GM19438 (cell line): ENCODE results near the gene PSPH.

Source experiments
- ATAC-seq: cut with Tn5 transposase; IDR thresholded peaks from one replicate; pipeline ENCODE4 v1.9.1; 2021; ENCODE audit warnings: low read depth; ENCODE audit not compliant: unreplicated experiment

Gene PSPH

DNA sequence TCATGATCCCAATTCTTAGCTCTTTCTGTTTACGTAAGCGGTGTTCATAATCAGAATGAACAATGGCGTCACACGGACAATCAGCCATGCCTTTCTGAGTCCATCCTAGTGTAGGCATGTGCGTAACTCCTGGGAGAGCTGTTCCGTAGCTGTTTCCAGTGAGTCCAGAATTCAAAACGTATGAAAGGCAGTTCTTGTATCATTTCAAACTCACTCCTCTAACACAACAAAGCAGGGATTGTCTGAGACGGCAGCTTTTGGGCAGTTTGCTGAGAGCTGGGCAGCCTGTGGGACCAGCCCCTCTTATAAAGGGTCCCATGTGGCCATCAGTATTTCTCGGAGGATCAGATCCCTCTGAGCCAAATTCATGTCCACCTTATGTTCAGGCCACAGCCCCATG is 43.4 kb downstream of the PSPH start:
- no peak for ATAC-seq

DNA sequence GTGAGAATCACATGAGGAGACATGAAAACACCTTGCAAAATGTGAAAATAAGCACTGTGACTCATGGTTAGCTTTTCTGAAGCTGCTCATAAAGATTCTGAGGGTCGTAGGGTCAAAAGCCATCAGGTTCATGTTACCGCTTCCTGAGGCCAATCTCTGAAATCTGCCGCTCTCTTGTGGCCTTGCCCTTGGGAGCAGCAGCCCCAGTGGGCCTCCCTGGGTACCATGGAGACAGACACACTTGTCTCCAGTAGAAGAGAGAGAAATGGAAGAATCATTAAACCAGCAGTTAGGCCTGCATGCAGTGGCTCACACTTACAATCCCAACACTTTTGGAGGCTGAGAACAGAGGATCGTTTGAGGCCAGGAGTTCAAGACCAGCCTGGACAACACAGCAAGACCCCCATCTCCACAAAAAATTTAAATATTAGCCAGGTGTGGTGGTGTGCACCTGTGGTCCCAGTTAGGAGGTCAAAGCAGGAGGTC is 44.0 kb downstream of the PSPH start:
- no peak for ATAC-seq

DNA sequence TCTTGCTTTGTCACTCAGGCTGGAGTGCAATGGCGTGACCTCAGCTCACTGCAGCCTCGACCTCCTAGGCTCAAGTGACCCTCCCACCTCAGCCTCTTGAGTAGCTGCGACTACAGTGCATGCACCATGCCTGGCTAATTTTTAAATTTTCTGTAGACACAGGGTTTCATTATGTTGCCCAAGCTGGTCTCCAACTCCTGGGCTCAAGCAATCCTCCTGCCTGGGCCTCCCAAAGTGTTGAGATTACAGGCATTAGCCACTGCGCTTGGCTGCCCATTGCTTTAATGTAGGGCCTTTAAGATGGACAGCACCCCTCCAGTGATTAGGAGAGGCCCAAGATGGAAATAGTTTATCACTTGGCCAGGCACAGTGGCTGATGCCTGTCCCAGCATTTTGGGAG is 47.5 kb downstream of the PSPH start:
- no peak for ATAC-seq

DNA sequence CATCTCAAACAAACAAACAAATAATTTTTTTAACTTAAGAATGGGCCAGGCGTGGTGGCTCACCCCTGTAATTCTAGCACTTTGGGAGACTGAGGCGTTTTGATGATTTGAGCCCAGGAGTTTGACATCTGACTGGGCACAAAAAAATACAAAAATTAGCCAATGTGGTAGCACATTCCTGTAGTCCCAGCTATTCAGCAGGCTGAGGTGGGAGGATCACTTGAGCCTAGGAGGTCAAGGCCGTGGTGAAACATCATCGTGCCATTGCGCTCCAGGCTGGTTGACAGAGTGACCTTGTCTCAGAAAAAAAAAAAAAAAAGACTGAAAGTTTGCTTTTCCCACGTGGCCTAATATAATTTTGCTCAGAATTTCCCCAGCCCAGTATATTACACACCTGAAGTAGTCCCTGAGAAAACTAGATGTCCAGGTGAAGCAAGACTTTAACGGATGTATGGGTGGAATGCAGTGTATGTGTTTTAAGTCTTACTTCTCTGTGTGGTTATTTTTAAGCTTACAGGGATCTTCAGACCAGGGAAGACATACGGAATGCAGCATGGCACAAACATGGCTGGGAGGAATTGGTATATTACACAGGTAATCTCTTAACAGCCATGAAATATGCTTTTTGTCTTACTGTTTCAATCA is 54.3 kb downstream of the PSPH start:
- ATAC-seq: no peak

DNA sequence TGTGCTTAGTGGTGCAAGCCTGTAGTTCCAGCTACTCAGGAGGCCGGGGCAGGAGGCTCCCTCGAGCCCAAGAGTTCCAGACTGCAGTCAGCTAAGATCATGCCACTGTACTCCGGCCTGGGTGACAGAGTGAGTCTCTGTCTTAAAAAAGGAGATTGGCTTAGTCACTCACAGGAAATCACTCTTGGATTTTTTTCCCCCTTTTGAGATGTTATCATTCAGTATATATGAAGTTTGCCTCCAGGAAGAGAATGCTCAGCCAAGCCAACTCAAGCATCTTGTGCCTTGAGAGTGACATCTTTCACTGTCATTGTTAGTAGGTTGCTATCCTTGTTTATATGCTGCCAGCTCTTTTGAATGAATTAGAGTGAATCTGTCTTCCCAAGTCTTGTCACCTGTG is 58.9 kb downstream of the PSPH start:
- ATAC-seq: no peak

DNA sequence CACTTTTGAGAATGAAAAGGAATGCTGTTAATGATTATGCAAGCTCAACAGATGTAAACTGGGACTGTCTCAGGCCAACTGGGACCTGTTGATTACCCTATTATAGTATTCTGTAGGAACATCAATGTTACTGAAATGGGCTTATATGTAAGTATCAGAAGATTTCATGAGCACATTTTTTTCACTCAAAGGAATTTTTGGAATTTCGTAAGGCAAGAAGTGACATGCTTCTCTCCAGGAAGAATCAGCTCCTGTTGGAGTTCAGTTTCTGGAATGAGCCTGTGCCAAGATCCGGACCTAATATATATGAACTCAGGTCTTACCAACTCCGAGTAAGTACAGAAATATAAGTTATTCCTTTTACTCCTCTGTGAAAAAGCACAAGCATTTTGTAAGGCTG is 67.7 kb downstream of the PSPH start:
- no peak for ATAC-seq

DNA sequence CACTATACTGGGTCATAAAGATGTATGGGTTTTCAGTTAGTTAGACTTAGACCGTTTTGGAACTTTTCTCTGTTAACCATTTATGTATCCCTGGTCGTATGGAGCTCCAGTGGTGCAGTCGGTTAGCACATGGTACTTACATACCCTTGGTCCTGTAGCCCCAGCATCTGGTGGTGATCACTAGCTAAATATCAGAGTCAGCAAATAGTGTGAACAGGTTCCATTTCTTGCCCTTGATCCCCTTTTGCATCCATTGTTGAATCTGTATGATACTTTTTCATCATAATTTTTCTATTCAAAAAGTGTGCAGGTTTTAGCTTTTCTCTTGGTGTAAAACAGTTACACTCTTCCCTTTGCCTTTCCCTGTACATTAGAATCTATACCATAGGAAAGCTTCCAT is 71.0 kb downstream of the PSPH start:
- ATAC-seq: no peak

DNA sequence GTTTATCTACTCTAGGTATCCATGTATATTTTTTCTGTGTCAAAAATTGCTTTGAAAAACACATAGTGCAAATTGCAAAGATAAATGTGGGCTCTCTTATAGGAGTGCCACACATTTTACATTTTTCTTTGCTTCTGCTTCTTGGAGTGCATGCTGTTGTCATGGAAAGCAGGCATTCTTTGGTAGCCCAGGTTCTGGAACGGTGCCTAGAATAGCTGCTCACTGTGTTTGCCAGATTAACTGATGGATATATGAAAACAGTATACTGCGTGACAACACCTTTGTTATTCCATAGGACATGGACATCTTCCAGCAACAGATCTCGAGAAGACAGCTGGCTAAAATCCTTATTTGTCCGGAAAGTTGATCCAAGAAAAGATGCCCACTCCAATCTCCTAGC is 73.4 kb downstream of the PSPH start:
- no peak for ATAC-seq

DNA sequence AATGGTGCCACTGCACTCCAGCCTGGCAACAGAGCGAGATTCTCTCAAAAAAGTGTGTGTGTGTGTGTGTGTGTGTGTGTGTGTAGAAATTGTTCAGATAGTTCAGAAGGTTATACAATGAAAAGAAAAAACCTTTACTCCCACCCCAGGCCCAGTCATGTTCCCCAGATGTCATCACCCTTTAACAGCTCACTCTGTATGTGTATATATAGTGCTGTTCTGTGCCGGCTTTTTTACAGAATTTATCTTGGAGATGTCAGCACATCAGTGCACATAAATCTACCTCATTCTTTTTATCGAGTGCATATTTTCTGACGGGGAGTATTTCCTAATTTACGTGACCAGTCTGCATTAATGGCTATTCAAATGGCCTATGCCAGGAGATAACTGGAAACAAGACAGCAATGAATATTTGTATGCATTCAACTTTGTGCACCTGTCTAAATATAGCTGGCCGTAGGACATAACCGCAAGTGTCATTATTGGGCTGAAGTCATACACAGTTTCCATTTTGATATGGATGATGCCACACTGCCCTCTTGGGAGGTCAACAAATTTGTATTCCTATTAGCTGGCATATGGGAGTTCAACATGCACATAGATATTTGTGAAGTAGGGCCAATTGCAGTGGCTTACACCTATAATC is 75.1 kb downstream of the PSPH start:
- ATAC-seq: no peak

DNA sequence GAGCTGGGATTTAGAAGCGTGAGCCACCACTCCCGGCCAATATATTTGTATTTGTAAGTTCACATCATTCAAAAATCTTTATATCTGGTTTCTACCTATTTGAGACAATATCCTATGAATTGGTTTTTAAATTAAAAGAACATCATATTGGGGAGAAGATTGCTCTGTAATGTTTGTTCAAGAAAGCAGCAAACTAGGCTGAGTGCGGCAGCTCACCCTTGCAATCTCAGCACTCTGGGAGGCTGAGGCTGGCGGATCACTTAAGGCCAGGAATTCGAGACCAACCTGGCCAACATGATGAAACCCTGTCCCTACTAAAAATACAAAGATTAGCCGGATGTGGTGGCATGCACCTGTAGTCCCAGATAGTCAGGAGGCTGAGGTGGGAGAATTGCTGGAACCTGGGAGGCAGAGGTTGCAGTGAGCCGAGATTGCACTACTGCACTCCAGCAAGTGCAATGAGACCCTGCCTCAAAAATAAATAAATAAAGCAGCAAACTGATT is 77.4 kb downstream of the PSPH start:
- no peak for ATAC-seq

DNA sequence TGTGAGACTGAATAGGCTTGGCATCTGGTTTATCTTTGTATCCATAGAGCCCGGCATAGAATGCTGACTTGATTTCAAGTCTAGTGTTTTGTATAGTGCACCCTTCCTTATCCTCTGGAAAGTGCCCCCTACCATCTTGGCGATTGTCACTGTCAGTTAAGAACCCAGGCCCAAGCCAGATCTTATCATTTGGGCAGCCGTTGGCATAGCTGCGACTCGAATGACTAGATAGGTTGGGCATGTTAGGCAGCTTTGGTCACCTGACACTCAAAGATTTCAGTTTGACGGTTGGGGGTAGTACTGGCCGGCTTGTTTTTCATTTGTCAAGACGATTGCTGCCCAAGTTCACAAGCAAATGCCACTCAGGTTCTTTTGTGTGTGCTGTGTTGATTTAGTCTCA is 80.3 kb downstream of the PSPH start:
- no peak for ATAC-seq

DNA sequence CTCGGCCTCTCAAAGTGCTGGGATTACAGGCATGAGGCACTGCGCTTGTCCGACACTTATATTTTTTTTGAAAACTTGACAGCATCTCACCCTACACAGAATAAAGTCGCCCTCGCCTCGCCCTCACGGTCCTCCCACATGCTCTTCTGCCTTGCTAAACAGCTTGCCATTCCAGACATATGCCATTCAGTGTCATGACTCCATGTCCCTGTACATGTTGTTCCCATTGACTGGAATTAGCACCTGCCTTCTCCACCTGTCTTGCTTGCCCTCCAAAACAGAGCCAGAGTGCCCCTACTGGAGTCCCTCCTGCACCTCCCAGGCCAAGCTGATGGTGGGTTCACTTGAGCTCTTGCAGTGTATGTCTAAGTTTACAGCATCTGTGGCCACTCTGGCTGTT is 80.7 kb downstream of the PSPH start:
- no peak for ATAC-seq

DNA sequence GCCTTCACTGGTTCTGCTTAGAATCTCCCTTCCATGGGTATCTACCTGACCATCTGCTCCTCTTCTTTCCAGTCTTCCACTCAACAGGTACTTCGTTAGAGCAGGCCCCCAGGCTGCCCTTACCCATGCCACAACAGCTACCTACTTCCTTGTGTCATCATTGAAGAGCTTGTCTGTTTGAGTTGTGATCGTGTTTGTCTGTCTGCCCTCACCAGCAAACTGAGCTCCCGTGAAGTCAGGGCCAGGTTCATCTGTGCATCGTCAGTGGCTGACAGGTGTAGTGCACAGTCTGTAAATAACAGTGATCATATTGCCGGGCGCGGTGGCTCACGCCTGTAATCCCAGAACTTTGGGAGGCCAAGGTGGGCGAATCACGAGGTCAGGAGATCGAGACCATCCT is 81.9 kb downstream of the PSPH start:
- no peak for ATAC-seq

DNA sequence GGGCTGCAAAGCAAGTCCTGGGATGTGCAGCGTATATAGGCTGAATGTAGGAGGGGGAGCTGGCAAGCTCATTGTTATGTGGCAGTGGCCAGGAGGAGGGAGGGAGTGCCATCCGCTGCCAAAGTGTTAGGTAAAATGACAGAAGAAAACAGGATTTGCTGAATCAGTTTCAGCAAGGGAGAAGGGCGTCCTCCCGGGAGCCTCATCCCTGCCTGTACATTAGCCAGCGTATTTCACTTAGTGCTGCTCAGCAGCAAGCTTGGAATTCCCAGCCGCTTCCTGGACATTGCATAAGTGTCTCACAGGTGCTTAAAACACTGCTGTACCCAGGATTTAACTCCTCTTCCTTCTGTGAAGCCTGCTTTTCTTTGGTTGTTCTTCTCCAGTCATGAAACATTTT is 84.4 kb downstream of the PSPH start:
- no peak for ATAC-seq

DNA sequence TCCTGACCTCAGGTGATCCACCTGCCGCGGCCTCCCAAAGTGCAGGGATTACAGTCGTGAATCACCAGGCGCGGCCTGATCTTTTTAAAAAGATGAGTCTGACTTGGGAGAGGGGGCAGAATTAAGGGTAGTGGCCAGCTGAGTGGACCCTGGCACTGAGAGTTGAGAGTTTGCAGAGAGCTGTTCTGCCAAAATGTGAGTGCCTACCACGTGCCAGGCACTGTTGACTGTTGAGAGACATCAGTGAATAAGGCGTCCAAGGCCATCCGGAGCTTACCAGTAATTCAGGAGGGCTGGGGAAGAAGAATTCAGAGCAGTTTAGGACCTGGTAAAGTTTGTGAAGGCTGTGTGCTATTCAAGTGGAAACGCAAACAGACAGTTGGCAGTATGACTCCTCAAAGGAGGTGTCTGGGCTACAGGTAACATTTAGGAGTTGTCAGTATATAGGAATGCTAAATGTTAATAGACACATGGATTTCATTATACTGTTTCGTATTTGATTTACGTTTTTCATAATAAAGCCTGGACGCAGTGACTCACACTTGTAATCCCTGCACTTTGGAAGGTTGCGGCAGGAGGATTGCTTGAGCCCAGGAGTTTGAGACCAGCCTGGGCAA is 85.3 kb downstream of the PSPH start:
- ATAC-seq: no peak

DNA sequence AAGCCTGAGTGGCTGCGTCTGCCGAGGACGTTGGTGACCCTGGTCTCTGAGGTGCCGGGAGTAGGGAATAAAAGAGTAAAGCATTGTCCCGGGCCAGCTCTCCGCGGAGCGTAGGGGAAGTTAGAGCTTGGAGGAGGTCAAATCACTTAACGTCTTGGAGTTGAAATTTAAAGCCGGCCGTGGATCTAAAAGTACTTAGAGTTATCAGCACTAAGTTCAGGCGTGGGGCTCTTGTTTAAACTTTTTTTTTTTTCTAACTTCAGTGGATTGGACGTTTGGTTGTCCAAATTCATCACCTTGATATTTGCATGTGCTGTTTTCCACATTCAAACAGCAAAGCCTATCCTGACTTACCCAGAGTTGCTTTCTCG is 86.2 kb downstream of the PSPH start:
- no peak for ATAC-seq

DNA sequence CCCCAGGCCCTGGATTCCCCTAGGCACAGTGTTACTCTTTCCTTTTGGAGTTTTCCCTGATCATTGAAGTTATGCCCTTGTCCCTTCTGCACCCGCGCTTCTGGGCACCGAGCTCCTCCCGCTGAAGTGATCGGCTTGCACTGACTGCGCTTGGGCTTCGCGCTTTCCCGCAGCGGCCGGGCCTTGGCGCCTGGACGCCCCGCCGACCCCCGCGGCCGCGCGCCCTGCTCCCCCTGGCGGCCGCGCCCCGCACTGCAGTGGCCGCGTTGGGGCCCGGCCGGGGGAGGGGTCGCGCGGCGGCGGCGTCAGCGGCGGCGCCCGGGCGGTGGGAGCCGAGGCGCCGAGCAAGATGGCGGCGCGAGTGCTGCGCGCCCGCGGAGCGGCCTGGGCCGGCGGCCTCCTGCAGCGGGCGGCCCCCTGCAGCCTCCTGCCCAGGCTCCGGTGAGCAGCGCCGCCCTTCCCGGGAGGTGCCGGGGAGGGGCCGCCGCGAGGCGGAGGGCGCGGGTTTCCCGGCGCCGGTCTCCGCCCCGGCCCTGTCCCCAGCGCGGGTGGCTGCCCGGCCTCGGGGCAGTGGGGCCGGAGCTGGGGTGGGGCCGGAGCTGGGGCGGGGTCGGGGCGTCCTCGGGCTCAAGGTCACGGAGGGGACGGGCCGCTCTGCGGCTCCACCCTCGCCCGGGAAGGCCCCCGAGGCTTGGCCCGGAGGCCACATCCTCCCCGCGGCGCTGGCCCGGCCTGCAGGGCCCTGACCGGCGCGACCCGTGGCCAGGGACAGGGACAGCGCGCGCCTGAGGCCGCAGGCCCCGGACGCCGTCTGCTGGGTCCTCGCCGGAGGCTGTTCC is 86.8 kb downstream of the PSPH start, which contains the start of gene NIPSNAP2:
Gene NIPSNAP2, plus strand, starts transcription at position 325 of the 839 bp plus-strand sequence. Its CDS starts 25 bp downstream, at position 350.
- ATAC-seq: peak; percentile 72

DNA sequence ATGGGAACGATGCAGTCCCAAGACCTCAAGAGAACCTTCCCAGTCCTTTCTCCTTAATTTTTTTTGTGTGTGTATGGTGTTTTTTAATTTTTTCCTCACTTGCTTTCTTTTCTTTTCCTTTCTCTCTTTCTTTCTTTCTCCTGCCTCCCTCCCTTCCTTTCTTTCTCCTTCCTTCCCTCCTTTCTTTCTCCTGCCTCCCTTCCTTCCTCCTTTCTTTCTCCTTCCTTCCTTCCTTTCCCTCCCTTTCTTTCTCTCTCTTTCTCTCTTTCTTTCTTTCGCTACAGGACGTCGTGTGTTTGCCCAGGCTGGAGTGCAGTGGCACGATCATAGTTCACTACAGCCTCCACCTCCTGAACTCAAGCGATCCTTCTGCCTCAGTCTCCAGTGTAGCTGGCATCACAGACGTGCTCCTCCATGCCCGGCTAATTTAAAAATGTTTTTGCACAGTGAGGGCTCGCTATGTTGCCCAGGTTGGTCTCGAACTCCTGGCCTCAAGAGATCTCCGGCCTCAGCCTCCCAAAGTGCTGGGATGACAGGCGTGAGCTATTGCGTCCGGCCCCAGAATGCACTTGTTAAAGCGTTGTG is 87.6 kb downstream of the PSPH start:
- ATAC-seq: no peak

DNA sequence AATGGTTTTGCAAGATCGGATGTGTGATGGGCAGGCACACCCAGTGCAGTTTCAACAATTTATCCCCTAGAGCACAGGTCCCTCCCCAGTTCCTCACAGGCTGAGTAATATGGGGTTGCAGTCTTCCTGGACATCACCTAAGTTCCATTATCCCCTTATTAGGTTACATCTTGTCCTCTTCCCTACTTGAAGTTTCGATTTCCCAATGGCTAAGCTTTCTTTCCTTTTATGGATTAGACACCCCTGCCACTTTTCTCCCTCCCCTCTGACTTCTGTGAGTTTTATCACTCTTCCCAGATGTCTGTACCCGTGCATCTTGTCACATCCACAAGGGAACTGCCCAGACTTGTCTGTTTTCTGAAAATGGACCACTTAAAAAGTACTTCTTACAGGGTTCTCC is 89.2 kb downstream of the PSPH start:
- ATAC-seq: no peak
